ENCODE data around the gene ZNF441. TPM values are rescaled to one million over a fixed set of nuclear protein-coding genes. Genes with fewer than 3 reads are reported as not detected.

ZNF441 gene
- total RNA-seq, 2 donors from 2014 or later = 2.0 to 3.4 TPM

DNA sequence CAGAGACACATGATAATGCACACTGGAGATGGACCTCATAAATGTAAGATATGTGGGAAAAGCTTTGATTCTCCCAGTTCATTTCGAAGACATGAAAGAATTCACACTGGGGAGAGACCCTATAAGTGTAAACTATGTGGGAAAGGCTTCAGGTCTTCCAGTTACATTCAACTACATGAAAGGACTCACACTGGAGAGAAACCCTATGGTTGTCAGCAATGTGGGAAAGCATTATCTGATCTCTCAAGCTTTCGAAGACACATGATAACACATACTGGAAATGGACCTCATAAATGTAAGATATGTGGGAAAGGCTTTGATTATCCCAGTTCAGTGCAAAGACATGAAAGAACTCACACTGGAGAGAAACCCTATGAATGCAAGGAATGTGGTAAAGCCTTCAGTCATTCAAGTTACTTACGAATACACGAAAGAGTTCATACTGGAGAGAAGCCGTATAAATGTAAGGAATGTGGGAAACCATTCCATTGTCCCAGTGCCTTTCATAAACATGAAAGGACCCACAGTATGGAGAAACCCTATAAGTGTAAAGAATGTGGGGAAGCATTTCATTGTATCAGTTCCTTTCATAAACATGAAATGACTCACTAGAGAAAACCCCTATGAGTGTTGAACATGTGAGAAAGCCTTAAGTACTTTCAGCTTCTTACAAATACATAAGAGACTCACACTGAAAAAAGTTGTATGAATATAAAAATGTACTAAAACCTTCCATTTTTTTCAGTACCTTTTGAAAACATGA, 14.7 kb downstream of the ZNF441 start:
- Histone ChIP-seq H3K27ac (no peak overlapping the region), H3K27me3 (no peaks in the 10 kb centered on the region), H3K4me3 (no peak overlapping the region), H3K4me1 (no peaks in the 10 kb centered on the region), H3K36me3 (peaks cover 57% of the 10 kb centered on the region), H3K9me3 (peaks cover 42 to 80% of the 10 kb centered on the region in 2 donors)
- no peak for DNase-seq (ENCODE audit: low spot score)
- TF ChIP-seq, protein P1, sequence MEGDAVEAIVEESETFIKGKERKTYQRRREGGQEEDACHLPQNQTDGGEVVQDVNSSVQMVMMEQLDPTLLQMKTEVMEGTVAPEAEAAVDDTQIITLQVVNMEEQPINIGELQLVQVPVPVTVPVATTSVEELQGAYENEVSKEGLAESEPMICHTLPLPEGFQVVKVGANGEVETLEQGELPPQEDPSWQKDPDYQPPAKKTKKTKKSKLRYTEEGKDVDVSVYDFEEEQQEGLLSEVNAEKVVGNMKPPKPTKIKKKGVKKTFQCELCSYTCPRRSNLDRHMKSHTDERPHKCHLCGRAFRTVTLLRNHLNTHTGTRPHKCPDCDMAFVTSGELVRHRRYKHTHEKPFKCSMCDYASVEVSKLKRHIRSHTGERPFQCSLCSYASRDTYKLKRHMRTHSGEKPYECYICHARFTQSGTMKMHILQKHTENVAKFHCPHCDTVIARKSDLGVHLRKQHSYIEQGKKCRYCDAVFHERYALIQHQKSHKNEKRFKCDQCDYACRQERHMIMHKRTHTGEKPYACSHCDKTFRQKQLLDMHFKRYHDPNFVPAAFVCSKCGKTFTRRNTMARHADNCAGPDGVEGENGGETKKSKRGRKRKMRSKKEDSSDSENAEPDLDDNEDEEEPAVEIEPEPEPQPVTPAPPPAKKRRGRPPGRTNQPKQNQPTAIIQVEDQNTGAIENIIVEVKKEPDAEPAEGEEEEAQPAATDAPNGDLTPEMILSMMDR (IDR thresholded peaks at IDR 0.05) = no peak

DNA sequence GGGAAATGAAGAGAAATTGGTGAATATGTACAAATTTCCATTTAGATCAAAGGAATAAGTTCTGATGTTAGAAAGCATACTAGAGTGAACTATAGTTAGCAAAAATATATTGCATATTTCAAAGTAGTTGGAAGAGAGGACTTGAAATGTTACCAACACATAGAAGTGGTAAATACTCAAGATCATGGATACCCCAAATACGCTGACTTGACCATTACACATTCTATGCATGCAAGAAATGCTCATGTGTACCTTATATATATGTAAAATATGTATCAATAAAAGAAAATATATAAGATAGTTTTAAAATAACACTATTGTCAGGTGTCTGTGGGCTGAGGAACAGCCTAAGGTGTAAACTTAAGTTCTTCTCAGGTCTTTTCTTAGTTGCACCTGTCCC, 17.0 kb downstream of the ZNF441 start:
- Histone ChIP-seq H3K27ac (no peak overlapping the region), H3K9me3 (peaks cover 42 to 89% of the 10 kb centered on the region in 2 donors), H3K36me3 (peaks cover 38% of the 10 kb centered on the region), H3K4me1 (no peaks in the 10 kb centered on the region), H3K27me3 (no peaks in the 10 kb centered on the region), H3K4me3 (no peak overlapping the region)
- no peak for DNase-seq (ENCODE audit: low spot score)
- TF ChIP-seq, protein P1 (IDR thresholded peaks at IDR 0.05) = no peak

DNA sequence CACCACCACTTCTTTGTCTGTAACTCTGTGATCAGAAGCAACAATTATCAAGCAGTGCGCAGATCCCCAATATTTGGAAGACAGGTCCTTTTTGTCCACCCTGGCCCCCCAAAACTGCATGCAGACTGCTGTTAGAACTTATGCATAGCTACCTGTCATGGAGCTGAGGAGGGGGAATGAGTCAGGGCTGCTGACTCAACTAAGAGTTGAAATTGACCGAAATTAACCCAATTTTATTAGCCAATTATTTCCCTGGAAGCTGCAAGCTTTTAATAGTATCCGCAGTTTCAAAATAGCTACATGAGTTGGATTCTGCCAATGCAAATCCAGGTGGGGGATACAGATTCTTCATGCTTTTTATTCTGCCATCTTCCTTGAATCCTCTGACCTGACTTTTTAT, 17.6 kb downstream of the ZNF441 start:
- Histone ChIP-seq H3K27me3 (no peaks in the 10 kb centered on the region), H3K4me3 (no peak overlapping the region), H3K36me3 (peaks cover 32% of the 10 kb centered on the region), H3K27ac (no peak overlapping the region), H3K9me3 (peaks cover 42 to 88% of the 10 kb centered on the region in 2 donors), H3K4me1 (no peaks in the 10 kb centered on the region)
- TF ChIP-seq, protein P1 (IDR thresholded peaks at IDR 0.05) = no peak
- DNase-seq (ENCODE audit: low spot score) = no peak

DNA sequence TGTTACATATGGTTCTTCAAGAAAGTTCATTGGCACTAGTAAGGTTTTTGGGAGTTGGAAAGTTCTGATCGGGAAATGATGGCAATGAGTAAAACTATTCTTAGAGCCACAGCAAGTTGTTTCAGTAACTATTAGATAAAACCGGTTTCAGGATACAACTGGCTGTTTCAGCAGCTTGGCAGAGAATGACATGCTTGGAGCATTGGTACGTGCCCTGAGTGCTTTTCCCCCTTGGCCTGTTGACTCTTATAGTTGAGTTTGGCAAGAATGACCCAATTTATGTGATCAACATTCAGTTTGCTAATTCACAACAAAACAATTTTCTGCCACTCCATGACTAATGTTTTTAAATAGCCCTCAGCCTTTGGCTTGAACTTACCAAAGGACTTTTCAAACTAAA, 20.7 kb downstream of the ZNF441 start:
- Histone ChIP-seq H3K4me3 (no peak overlapping the region), H3K36me3 (peaks cover under 1% of the 10 kb centered on the region), H3K4me1 (no peaks in the 10 kb centered on the region), H3K9me3 (peaks cover 14 to 63% of the 10 kb centered on the region in 2 donors), H3K27ac (no peak overlapping the region), H3K27me3 (no peaks in the 10 kb centered on the region)
- DNase-seq (ENCODE audit: low spot score) = no peak
- TF ChIP-seq, protein P1 (IDR thresholded peaks at IDR 0.05) = no peak

DNA sequence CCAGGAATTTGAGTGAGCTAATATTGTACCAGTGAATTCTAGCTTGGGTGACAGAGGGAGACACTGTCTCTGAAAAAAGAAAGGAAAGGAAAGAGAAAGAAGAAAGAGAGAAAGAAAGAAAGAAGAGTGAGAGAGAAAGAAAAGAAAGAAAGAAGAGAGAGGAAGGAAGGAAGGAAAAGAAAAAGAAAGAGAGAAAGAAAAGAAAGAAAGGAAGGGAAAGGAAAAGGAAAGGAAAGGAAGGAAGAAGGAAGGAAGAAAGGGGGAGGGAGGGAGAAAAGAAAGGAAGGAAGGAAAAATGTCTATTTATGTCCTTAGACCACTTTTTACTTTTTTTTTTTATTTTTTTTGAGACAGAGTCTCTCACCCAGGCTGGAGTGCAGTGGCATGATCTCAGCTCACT, 26.1 kb downstream of the ZNF441 start:
- H3K27ac ChIP-seq = no peak overlapping the region
- H3K4me1 ChIP-seq = peaks cover 0 to 10% of the 10 kb centered on the region in 2 donors
- no peak overlapping the region for H3K4me3 ChIP-seq
- peaks cover 0 to 20% of the 10 kb centered on the region in 2 donors for H3K9me3 ChIP-seq
- H3K36me3 ChIP-seq = no peaks in the 10 kb centered on the region
- DNase-seq (ENCODE audit: low spot score) = no peak
- no peaks in the 10 kb centered on the region for H3K27me3 ChIP-seq
- TF ChIP-seq, protein P1 (IDR thresholded peaks at IDR 0.05) = no peak

Measured in right atrium auricular region (tissue), 2 donors.